Measurements from ENCODE around the gene TWIST2.

Gene TWIST2

DNA sequence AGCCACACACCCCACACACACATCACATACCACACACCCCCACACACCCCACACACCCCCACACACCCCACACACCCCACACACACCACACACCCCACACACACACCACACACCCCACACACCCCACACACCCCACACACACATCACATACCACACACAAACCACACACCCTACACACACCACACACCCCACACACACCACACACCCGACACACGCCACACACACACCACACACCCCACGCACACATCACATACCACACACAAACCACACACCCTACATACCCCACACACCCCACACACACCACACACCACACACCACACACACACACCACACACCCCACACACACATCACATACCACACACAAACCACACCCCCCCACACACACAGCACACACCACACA is 22.4 kb downstream of the TWIST2 start:
- in situ Hi-C loops (cut with HindIII; ENCODE audit: low sequenced_read_pairs), result loop anchor here (5.0 kb wide), 1 partner anchor 68 kb away; no protein-coding TSS in a partner anchor

DNA sequence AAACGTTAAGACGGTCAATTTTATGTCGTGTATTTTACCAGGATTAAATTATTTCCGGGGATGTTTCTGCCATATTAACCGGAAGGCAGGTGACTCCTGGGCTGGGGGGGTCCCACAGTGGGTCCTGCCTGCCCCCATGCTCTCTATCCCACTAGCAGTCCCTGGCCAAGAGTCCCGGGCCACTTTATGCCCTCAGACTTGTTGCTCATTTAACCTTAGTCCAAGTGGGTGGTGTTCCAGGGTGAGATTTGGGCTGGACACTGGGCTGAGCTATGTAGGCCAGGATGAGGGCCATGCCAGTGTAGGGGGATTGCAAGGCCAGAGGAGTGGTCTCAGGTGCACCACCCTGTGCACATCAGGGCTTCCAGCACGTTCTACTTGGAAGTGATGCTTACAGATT is 24.1 kb downstream of the TWIST2 start:
- in situ Hi-C loops (cut with HindIII; ENCODE audit: low sequenced_read_pairs), result loop anchor here (5.0 kb wide), 1 partner anchor 70 kb away; no protein-coding TSS in a partner anchor

DNA sequence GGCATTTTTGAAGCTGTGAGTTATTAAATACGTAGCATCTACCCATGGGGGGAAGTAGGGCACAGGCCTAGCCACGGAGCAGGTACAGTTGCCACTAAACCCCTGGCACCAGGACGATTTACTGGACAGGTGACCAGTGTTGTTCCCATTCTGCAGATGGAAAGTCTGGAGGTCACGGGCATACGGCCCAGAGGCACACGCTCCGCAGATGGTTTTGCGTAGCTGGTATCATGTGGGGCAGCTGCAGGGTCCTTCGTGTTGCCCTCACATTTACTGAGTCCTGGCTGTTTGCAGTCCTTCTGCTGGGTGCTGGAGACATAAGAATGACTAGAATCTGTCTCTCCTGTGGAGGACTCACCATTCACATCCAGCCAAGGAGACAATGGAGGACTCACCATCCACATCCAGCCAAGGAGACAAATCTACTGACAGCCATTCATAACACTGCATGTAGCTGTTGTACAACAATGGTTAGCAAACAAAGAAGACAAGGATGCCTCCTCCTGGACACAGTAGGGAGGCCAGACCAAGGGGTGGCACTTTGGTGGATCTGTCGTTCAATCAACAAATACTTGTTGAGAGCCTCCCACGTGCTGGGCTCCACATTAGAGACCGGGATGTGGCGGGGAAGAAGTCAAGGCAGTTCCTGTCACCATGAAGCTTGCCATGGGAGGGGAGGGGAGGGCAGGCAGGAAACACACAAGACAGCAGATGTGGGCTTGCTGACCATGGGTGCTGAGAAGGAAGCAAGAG is 24.9 kb downstream of the TWIST2 start:
- in situ Hi-C loops (cut with HindIII; ENCODE audit: low sequenced_read_pairs), result loop anchor here (5.0 kb wide), 1 partner anchor 71 kb away; no protein-coding TSS in a partner anchor

DNA sequence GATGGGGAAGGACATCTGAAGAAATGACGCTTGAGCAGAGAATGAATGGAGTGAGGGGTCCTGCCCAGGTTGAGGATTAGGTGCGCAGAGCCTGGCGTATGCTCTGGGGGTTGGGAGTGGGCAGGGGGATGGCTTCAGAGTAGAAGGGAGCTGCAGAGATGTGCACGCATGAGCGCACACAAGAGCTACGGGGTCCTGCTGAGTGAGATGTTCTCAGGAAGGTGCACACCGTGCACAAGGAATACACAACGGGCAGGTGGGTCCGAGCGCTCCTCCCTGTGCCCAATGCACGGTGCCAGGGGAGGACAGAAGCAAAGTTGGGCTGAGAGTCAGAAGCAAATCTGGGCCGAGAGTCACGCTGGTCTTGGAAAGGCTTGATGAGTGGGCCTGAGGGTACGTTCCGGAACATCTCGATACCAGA is 25.5 kb downstream of the TWIST2 start:
- in situ Hi-C loops (cut with HindIII; ENCODE audit: low sequenced_read_pairs), result loop anchor here (5.0 kb wide), 1 partner anchor 71 kb away; no protein-coding TSS in a partner anchor

GRCh38 chr2:238873841-238874240 is 26.0 kb downstream of the TWIST2 start:
- in situ Hi-C loops (cut with HindIII; ENCODE audit: low sequenced_read_pairs), result loop anchor here (5.0 kb wide), 1 partner anchor 72 kb away; no protein-coding TSS in a partner anchor

DNA sequence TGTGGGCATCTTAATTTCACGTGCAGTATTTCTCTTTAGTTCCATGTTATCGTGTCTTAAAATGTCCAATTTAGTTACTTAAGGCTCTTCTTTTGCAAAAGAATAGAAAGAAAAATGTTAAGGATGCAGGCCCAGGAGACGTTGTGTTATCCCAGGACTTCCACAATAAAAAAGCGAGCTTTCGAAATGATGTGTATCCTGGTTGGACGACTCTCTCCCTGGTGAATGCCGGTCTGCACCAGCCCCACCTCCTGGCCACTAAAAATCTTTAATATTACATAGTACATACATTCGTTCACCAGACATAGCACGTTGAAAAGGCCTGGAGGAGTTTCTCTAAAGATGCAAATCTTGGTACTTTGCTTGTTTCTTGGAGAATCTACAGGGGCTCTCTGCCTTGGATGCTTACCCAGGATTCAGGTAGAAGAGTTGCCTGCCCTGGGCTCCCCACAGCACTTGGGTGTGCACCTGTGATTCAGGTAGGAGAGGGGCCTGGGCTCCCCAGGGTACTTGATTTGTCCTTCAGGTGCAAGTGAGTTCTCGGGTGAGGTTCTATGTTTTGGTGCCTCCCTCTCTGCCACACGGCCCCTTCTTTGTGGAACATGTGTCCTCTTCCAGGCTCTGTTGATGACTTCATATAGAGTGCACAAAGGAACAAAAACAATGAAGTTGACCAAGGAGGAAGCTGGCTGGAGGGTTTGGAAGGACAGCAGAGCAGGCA is 26.6 kb downstream of the TWIST2 start:
- in situ Hi-C loops (cut with HindIII; ENCODE audit: low sequenced_read_pairs), result loop anchor here (5.0 kb wide), 1 partner anchor 72 kb away; no protein-coding TSS in a partner anchor

- in situ Hi-C loops (cut with HindIII; ENCODE audit: low sequenced_read_pairs), result no loop called here
These were observed 27.2 kb downstream of the TWIST2 start for GRCh38 chr2:238875101-238875470.

GRCh38 chr2:238875471-238876231 is 27.8 kb downstream of the TWIST2 start:
- in situ Hi-C loops (cut with HindIII; ENCODE audit: low sequenced_read_pairs), result no loop called here

DNA sequence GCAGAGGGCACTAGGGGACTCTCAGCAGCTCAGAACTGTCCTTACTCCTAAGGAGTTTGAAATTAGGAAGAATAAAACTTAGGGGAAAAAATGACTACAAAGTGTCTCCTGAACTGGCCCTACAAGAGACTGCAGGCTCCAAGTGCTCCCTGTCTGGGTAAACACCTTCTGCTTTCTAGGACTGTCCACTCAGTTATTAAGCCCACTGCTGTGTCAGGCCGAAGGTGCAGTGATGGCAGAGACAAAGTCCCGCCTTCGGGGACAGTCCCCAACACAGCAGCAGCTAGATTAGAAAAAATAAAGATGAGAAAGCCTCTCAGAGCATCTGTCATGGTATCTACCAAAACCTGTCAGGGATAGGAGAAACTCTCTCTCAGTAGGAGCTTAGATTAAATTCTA is 28.3 kb downstream of the TWIST2 start:
- in situ Hi-C loops (cut with HindIII; ENCODE audit: low sequenced_read_pairs), result no loop called here

- in situ Hi-C loops (cut with HindIII; ENCODE audit: low sequenced_read_pairs), result no loop called here
These were observed 30.3 kb downstream of the TWIST2 start for GRCh38 chr2:238878051-238878735.

DNA sequence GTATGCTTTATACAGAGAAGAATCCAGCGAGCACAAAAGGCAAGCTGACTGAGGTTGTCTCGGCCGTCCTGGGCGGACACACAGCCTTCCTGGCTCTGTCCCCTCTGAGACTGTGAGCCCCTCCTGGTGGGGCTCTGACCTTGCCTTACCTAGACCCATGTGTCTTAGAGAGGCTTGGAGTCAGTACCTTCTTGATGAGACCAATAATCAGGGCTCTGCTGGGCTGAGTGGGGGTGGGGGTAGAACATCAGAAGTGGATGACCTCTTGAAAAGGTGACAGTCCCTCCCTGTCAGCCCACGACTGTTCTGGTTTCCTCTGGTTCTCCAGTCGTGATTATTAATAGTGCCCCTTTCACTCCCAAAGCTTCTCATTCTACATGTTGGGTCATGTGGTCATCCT is 31.2 kb downstream of the TWIST2 start:
- in situ Hi-C loops (cut with HindIII; ENCODE audit: low sequenced_read_pairs), result no loop called here

- in situ Hi-C loops (cut with HindIII; ENCODE audit: low sequenced_read_pairs), result no loop called here
These were observed 31.9 kb downstream of the TWIST2 start for GRCh38 chr2:238879621-238880377.

GRCh38 chr2:238881353-238882081 is 33.6 kb downstream of the TWIST2 start:
- in situ Hi-C loops (cut with HindIII; ENCODE audit: low sequenced_read_pairs), result no loop called here

- in situ Hi-C loops (cut with HindIII; ENCODE audit: low sequenced_read_pairs), result no loop called here
These were observed 34.3 kb downstream of the TWIST2 start for GRCh38 chr2:238882082-238882755.

DNA sequence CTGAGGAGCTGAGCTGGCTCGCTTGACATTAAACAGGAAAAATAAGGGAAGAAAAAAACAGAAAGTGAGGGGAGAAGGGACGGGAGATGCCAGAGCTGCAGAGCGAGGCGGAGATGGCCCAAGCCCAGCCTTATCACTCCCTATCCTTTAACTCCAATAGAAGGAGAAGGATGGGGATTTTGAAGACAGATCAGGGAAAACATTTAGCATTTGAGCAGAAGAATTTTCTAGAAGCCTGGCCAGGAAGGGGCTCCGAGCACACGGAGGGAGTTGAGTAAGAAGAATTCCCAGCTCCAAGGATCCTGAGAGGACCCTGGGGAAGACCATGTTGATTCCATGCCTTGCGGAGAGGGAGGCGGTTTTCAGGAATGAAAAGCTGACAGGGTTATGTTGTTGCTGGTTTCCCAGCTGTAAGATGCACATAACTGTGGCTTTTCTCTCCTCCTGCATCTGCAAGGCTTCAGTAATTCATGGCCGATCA is 35.6 kb downstream of the TWIST2 start:
- in situ Hi-C loops (cut with HindIII; ENCODE audit: low sequenced_read_pairs), result no loop called here

DNA sequence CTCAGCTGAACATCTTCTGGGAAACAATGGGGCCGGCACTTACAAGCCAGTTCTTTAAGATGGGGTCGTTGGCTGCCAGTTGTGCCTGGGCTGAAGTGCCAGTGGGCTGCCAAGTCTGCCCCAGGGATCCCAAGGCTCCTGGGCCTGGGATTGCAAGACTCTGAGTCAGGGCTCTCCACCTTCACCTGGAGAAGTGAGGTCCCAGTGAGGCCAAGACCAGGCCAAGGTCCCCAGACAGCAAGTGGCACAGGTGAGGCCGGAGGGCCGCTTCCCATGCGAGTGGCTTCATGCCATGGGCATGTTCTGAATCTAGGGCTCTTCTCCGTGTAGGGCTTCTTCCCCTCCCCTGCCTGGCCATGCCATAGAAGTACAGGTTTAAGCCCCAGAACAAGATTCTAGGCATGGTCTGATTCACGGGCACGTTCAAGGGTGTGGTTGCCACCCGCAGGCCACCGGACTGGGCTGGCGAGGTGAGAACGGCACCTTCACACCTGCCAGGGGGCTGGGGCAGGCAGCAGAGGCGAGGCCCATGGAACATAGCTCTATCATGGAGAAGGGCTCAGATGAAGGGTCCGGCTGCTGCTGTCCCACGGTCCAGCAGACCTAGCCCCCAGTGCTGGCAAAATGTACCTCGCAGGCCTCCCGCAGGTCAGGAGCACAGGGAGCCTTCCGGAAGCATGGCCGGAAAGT is 36.4 kb downstream of the TWIST2 start:
- in situ Hi-C loops (cut with HindIII; ENCODE audit: low sequenced_read_pairs), result no loop called here

GRCh38 chr2:238884812-238885408 is 37.0 kb downstream of the TWIST2 start:
- in situ Hi-C loops (cut with HindIII; ENCODE audit: low sequenced_read_pairs), result no loop called here

All from endothelial cell of hepatic sinusoid (primary cell).